Esophagus muscularis mucosa (tissue), 4 donors: ENCODE results near the gene RNFT2. TPM values are rescaled to one million over a fixed set of nuclear protein-coding genes. Genes with fewer than 3 reads are reported as not detected.

Source experiments
- DNase-seq: peaks from one replicate; pipeline ENCODE4 v3.0.0-alpha.2; 2017; ENCODE audit errors: extremely low spot score
- H3K27ac ChIP-seq, 4 donors: fragments of 200-600 bp; sonication (generic); replicated peaks in 1 of 4; 1 replicate in 3 of 4; 2 replicates in 1 of 4; pipeline ENCODE4 v1.5.1; 2016 to 2019; ENCODE audit warnings: mild to moderate bottlenecking in 1 of 4
- H3K27me3 ChIP-seq, 4 donors: fragments of 200-600 bp; sonication (generic); one replicate each; pipeline versions ENCODE4 v1.5.1 to v1.6.0; 2016 to 2019
- H3K36me3 ChIP-seq, 4 donors: fragments of 200-600 bp; sonication (generic); one replicate each; pipeline ENCODE4 v1.5.1; 2016 to 2019
- H3K4me1 ChIP-seq, 4 donors: fragments of 200-600 bp; sonication (generic); one replicate each; pipeline ENCODE4 v1.5.1; 2016 to 2019
- H3K4me3 ChIP-seq, 4 donors: fragments of 200-600 bp; sonication (generic); 1 replicate in 2 of 4; 2 replicates in 2 of 4; pipeline ENCODE4 v1.5.1; 2016 to 2019; ENCODE audit warnings: mild to moderate bottlenecking in 4 of 4, moderate library complexity in 1 of 4
- H3K9me3 ChIP-seq, 4 donors: fragments of 200-600 bp; sonication (generic); 1 replicate in 3 of 4; 2 replicates in 1 of 4; pipeline ENCODE4 v1.5.1; 2016 to 2019
- CTCF ChIP-seq, 3 experiments: fragments of 200-600 bp in 2 of 3; fragments of 450-650 bp in 1 of 3; sonication (generic) in 2 of 3; IDR thresholded peaks; one replicate each; pipeline ENCODE4 v1.5.1; 2017 to 2019; ENCODE audit warnings: antibody characterized with exemption in 3 of 3, mild to moderate bottlenecking in 2 of 3, moderate library complexity in 1 of 3
- EP300 ChIP-seq: sonication (generic); formaldehyde crosslinking; IDR thresholded peaks from one replicate; pipeline ENCODE4 v1.6.1; 2017; ENCODE audit warnings: antibody characterized with exemption
- POLR2A ChIP-seq: fragments of 450-650 bp; IDR thresholded peaks from one replicate; pipeline ENCODE4 v1.6.1; 2017; ENCODE audit warnings: antibody characterized with exemption, moderate library complexity, mild to moderate bottlenecking, low read depth
- POLR2AphosphoS5 ChIP-seq, 2 donors: sonication (generic); formaldehyde crosslinking; IDR thresholded peaks; one replicate each; pipeline ENCODE4 v1.6.1; 2017; ENCODE audit warnings: antibody characterized with exemption in 2 of 2
- WGBS: methylation state at CpG from one replicate; pipeline ENCODE4 v1.1.5; 2018; 5-methylcytosine and 5-hydroxymethylcytosine counted together
- intact Hi-C: fragments of 100-400 bp; cut with DNase I; formaldehyde crosslinking; loops from one replicate; pipeline ENCODE4 v1.15.1; 2023
- total RNA-seq, 4 donors: library from RNA; depleted of rRNA; stranded (reverse); fragments of >200 nt; gene quantifications; one replicate each; pipeline versions ENCODE4 v1.1.0 to v1.2.1, GENCODE V29; 2016

The RNFT2 gene
- total RNA-seq, 4 donors from 2014 or later: 0.17 to 0.63 (median 0.34) TPM

- no peaks in the 10 kb centered on the region for H3K36me3 ChIP-seq
- no peak for DNase-seq
- intact Hi-C loops: no loop called here
- H3K9me3 ChIP-seq: no peaks in the 10 kb centered on the region
- WGBS: 86% methylated on average over 3 of the region's 3 CpGs
- no peaks in the 10 kb centered on the region for H3K4me1 ChIP-seq
- no peak overlapping the region for H3K4me3 ChIP-seq
- H3K27me3 ChIP-seq: no peaks in the 10 kb centered on the region
- no peak overlapping the region for H3K27ac ChIP-seq
- no peak for TF ChIP-seq POLR2AphosphoS5 (IDR thresholded peaks at IDR 0.05)
- no peak for TF ChIP-seq EP300
- TF ChIP-seq CTCF (IDR thresholded peaks at IDR 0.05): no peak
- no peak for TF ChIP-seq POLR2A
Measured at GRCh38 chr12:116839287-116839830, 101.2 kb downstream of the RNFT2 start.

GRCh38 chr12:116843085-116843484 is 105.0 kb downstream of the RNFT2 start:
- 96% methylated on average over 6 of the region's 6 CpGs for WGBS
- DNase-seq: no peak
- Histone ChIP-seq H3K4me1 (no peaks in the 10 kb centered on the region), H3K4me3 (no peak overlapping the region), H3K27ac (no peak overlapping the region), H3K36me3 (no peaks in the 10 kb centered on the region), H3K9me3 (no peaks in the 10 kb centered on the region), H3K27me3 (no peaks in the 10 kb centered on the region)
- TF ChIP-seq EP300 (no peak), POLR2AphosphoS5 (IDR thresholded peaks at IDR 0.05) (no peak), POLR2A (no peak), CTCF (IDR thresholded peaks at IDR 0.05) (no peak)
- intact Hi-C loops: no loop called here

- 96% methylated on average over 22 of the region's 23 CpGs for WGBS
- no peaks in the 10 kb centered on the region for H3K36me3 ChIP-seq
- H3K27ac ChIP-seq: no peak overlapping the region
- intact Hi-C loops: no loop called here
- no peak for TF ChIP-seq POLR2AphosphoS5 (IDR thresholded peaks at IDR 0.05)
- no peak for TF ChIP-seq POLR2A
- TF ChIP-seq CTCF (IDR thresholded peaks at IDR 0.05): no peak
- no peak for TF ChIP-seq EP300
- H3K4me1 ChIP-seq: no peaks in the 10 kb centered on the region
- H3K27me3 ChIP-seq: peaks cover 0 to 23% (median 0%) of the 10 kb centered on the region in 4 donors
- H3K4me3 ChIP-seq: no peak overlapping the region
- no peak for DNase-seq
- no peaks in the 10 kb centered on the region for H3K9me3 ChIP-seq
Measured at GRCh38 chr12:116849216-116849615, 111.1 kb downstream of the RNFT2 start.

GRCh38 chr12:116852303-116852702 is 114.2 kb downstream of the RNFT2 start:
- no peak overlapping the region for H3K27ac ChIP-seq
- no peak for DNase-seq
- no peaks in the 10 kb centered on the region for H3K9me3 ChIP-seq
- H3K36me3 ChIP-seq: no peaks in the 10 kb centered on the region
- intact Hi-C loops: no loop called here
- no peaks in the 10 kb centered on the region for H3K4me1 ChIP-seq
- TF ChIP-seq POLR2A: no peak
- no peak for TF ChIP-seq CTCF (IDR thresholded peaks at IDR 0.05)
- TF ChIP-seq POLR2AphosphoS5 (IDR thresholded peaks at IDR 0.05): no peak
- no peak for TF ChIP-seq EP300
- 80% methylated on average over 6 of the region's 6 CpGs for WGBS
- no peak overlapping the region for H3K4me3 ChIP-seq
- H3K27me3 ChIP-seq: peaks cover 0 to 52% (median 8%) of the 10 kb centered on the region in 4 donors

- Histone ChIP-seq H3K9me3 (no peaks in the 10 kb centered on the region), H3K36me3 (no peaks in the 10 kb centered on the region), H3K4me3 (no peak overlapping the region), H3K27me3 (peaks cover 0 to 64% (median 9%) of the 10 kb centered on the region in 4 donors), H3K27ac (no peak overlapping the region), H3K4me1 (no peaks in the 10 kb centered on the region)
- DNase-seq: no peak
- intact Hi-C loops: no loop called here
- TF ChIP-seq EP300 (no peak), POLR2A (no peak), CTCF (IDR thresholded peaks at IDR 0.05) (no peak), POLR2AphosphoS5 (IDR thresholded peaks at IDR 0.05) (no peak)
- WGBS: 67% methylated on average over 5 of the region's 5 CpGs
Measured at GRCh38 chr12:116853507-116853906, 115.4 kb downstream of the RNFT2 start.
